ENCODE measurements around the gene RHOU.

- no peak for TF ChIP-seq POLR2A (IDR thresholded peaks at IDR 0.05)
- no peak for TF ChIP-seq CTCF (IDR thresholded peaks at IDR 0.05)
These were observed 1.7 kb upstream of the RHOU start for GRCh38 chr1:228733576-228733975.
